Sigmoid colon (tissue), 4 donors: ENCODE measurements around the gene COL21A1.

Source experiments
- CTCF ChIP-seq, 4 experiments: fragments of 450-650 bp in 3 of 4; fragments of 200-600 bp in 1 of 4; IDR thresholded peaks; one replicate each; pipeline ENCODE4 v1.5.1; 2016 to 2019; ENCODE audit warnings: antibody characterized with exemption in 4 of 4, mild to moderate bottlenecking in 3 of 4, moderate library complexity in 2 of 4
- EP300 ChIP-seq, 4 donors: sonication (generic); formaldehyde crosslinking; IDR thresholded peaks; one replicate each; pipeline ENCODE4 v1.6.1; 2017; ENCODE audit warnings: antibody characterized with exemption in 4 of 4
- POLR2A ChIP-seq, 2 donors: fragments of 450-650 bp; IDR thresholded peaks; one replicate each; pipeline ENCODE4 v1.6.1; 2016; ENCODE audit warnings: antibody characterized with exemption in 2 of 2, mild to moderate bottlenecking in 2 of 2, moderate library complexity in 2 of 2

GRCh38 chr6:56268266-56268665 is 20.9 kb upstream of the COL21A1 start:
- TF ChIP-seq CTCF (IDR thresholded peaks at IDR 0.05) (no peak), POLR2A (IDR thresholded peaks at IDR 0.05) (no peak), EP300 (IDR thresholded peaks at IDR 0.05) (no peak)
